Retinal pigment epithelial cell (primary cell): Measurements from ENCODE around the gene ZNF343.
"Not testable (repeated sequence)": the region's sequence is repeated elsewhere in the genome, so short reads cannot be mapped to it uniquely, and the experiment has no call there.

Experiments used
- DNase-seq: peaks from one replicate; pipeline ENCODE4 v3.0.0-alpha.2; 2010; ENCODE audit warnings: low read depth
- H3K4me3 ChIP-seq: 2 replicates; pipeline ENCODE4 v1.5.1; 2011; ENCODE audit warnings: mild to moderate bottlenecking, low read length, control low read depth, moderate library complexity
- CTCF ChIP-seq: conservative IDR thresholded peaks from 2 replicates; pipeline ENCODE4 v1.5.1; 2011; ENCODE audit warnings: low read depth, low read length, control low read depth, inconsistent platforms

The ZNF343 gene

GRCh38 chr20:2528671-2529271 lies 20.1 kb upstream of the ZNF343 start:
- no peak for DNase-seq
- H3K4me3 ChIP-seq = no peak overlapping the region
- TF ChIP-seq CTCF = no peak

DNA sequence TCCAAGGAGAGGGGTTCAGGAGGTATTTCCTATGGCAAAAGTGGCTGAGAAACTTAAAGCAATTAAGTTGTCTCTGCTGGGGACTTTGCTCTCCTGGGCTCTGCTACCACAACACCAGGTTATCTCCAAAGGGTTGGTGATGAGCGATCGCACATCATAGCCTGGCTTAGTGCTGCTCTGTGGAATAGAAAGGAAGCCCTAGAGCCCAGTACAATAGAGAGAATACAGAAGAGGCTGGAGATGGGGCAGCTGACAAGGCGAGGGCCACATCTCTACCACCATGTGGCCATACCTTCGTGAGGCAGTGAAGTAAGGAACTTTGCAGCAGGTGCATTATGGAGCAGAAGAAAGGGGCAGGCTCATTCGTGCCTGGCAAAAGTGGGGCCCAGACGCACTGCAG lies 19.0 kb upstream of the ZNF343 start:
- no peak for DNase-seq
- H3K4me3 ChIP-seq = no peak overlapping the region
- no peak for TF ChIP-seq CTCF

- H3K4me3 ChIP-seq, DNase-seq: not testable (repeated sequence)
Measured at GRCh38 chr20:2526218-2526583, 17.5 kb upstream of the ZNF343 start.

DNA sequence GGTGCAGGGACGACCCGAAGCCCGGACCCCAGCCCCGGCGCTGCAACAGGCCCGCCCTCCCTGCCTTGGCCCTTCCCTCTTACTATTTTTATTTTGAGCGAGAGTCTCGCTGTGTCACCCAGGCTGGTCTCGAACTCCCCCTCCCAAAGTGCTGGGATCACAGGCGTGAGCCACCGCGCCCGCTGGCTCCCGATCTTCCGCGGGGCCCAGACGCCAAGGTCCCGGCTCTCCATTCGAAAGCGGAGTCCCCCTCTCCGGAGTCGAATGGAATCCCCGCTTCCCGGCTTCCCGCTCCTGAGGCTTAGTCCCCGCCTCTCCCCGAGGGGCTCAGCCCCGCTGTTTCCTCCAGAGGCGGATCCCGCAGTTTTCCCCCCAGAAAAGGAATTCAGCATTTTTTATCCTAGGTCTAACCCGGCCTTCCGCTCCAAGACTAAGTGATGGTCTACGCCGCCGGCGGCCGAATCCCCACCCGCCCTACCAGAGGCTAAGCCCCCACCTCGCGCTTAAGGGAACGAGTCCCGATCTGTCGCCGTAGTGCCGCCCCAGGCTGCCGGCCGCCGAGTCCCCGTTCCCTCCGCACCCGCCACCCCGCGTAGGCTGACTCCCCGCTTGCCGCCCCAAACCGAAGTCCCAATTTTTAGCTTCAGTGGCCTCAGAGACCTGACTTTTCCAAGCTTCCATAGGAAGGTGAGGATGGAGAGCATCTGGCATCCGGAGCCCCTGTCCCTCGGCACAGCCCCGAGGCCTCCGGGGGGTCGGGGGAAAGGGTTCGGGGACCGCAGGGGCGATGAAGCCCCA lies 16.2 kb upstream of the ZNF343 start:
- peak overlapping the region; percentile 83 for H3K4me3 ChIP-seq
- no peak for DNase-seq
- no peak for TF ChIP-seq CTCF

DNA sequence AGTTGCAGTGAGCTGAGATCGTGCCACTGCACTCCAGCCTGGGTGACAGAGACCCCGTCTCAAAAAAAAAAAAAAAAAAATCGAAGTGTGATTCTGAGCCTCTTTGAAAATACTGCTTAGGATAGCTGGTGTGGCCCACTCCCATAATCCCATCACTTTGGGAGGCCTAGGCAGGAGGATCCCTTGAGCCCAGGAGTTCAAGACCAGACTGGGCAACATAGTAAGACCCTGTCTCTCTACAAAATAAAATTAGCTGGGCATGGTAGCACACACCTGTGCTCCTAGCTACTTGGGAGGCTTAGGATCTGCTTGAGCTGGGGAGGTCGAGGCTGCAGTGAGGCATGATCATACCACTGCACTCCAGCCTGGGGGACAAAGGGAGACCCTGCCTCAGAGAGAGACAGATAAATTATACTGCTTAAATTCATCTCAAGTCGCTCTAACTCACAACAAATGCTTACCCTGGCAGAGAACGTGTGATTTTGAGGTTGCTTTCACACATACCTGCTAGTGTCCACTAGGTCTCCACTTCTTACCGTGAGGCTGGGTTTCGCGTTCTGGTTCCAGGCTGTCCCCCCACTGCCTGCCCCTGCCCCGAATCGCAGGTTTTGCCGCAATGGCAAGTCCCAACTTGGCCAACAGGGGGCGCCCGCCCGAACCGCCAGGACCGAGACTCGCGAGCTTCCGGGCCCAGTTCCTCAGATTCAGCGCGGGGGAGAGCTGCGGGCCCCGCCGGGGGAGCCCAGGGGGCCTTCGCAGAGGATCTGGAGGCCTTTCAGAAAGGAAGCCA lies 15.4 kb upstream of the ZNF343 start:
- peak; percentile 90 for TF ChIP-seq CTCF
- DNase-seq = no peak
- peak overlapping the region; percentile 83 for H3K4me3 ChIP-seq

GRCh38 chr20:2522826-2523429 lies 14.2 kb upstream of the ZNF343 start:
- H3K4me3 ChIP-seq, DNase-seq: not testable (repeated sequence)

DNA sequence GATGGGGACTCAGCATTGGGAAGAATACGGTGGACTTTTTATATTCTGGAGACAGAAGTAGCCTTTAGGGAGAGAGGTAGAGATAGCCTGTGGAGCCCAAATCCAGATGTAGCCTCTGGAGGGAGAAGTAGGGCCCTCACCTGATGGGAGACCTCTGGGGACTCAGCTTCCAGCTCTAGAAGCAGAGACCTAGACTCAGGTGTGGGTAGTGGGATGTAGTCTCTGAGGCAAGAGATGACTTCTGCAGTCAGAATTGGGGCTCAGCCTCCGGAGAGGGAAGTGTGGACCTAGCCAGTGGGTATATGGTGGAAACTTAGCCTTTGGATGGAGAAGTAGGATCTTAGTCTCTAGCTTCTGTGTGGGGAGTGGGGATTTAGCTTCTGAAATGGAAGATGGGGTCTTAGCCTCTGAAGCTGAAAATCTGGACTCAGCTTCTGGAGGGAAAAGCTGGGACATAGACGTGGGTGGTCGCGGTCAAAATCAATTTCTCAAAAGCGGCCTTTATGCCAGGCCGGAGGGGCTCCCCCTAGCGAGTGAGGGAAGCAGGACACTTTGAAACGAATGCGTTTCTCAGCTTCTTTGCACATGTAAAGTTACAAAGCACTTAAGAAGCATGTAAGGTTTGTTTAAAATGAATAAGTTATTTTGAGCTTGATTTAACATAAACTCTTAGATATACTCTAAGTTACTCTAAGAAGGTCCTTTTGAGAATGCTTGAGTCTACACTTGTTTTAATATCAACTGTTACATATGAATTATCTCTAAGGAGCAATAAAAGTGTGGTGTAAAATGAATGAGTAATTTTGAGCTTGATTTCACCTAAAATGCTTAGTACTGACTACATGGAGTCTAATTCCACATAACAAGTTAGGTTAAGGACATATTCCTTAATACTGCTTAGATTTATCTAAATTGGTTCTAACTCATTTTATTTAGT lies 12.9 kb upstream of the ZNF343 start:
- no peak for DNase-seq
- TF ChIP-seq CTCF = peak; percentile 98
- H3K4me3 ChIP-seq = no peak overlapping the region
